Osteocyte (in vitro differentiated cells): ENCODE measurements around the gene PHLDB2. TPM values are rescaled to one million over a fixed set of nuclear protein-coding genes. Genes with fewer than 3 reads are reported as not detected.

ENCODE experiments used
- DNase-seq: peaks from one replicate; pipeline ENCODE4 v3.0.0; 2021; ENCODE audit warnings: mixed read lengths; ENCODE audit not compliant: unreplicated experiment; ENCODE audit errors: extremely low spot score
- H3K27ac Mint-ChIP-seq: one replicate; pipeline ENCODE4 v1.8.0; 2021; ENCODE audit warnings: mild to moderate bottlenecking, mixed read lengths; ENCODE audit not compliant: unreplicated experiment
- H3K27me3 Mint-ChIP-seq: one replicate; pipeline ENCODE4 v1.8.0; 2021; ENCODE audit warnings: mixed read lengths; ENCODE audit not compliant: unreplicated experiment
- H3K36me3 Mint-ChIP-seq: one replicate; pipeline ENCODE4 v1.8.0; 2021; ENCODE audit warnings: mixed read lengths; ENCODE audit not compliant: unreplicated experiment
- H3K4me1 Mint-ChIP-seq: one replicate; pipeline ENCODE4 v1.8.0; 2021; ENCODE audit warnings: mixed read lengths; ENCODE audit not compliant: unreplicated experiment
- H3K4me3 Mint-ChIP-seq: one replicate; pipeline ENCODE4 v1.8.0; 2021; ENCODE audit warnings: mild to moderate bottlenecking, moderate library complexity, mixed read lengths; ENCODE audit not compliant: unreplicated experiment
- H3K9me3 Mint-ChIP-seq: one replicate; pipeline ENCODE4 v1.8.0; 2021; ENCODE audit warnings: mixed read lengths; ENCODE audit not compliant: unreplicated experiment
- CTCF ChIP-seq: fragments of 200-600 bp; sonication (generic); IDR thresholded peaks from 2 replicates; pipeline ENCODE4 v1.5.0; 2021; ENCODE audit warnings: antibody characterized with exemption, mild to moderate bottlenecking, moderate library complexity
- long read RNA-seq: library from polyadenylated mRNA; unstranded; transcript quantifications from one replicate; pipeline ENCODE4 v2.0.0, GENCODE V29; 2021
- total RNA-seq: library from RNA; stranded (reverse); gene quantifications from 2 replicates; pipeline ENCODE4 v1.2.1, GENCODE V29; 2021

PHLDB2 gene
- total RNA-seq = 134 and 138 TPM in 2 replicates
- long read RNA-seq, full-length matches to known transcripts = 5 of 508 reads
- long read RNA-seq, partial matches to known transcripts = 341 of 508 reads
- long read RNA-seq, other reads (novel, unspliced or antisense) = 162 of 508 reads

DNA sequence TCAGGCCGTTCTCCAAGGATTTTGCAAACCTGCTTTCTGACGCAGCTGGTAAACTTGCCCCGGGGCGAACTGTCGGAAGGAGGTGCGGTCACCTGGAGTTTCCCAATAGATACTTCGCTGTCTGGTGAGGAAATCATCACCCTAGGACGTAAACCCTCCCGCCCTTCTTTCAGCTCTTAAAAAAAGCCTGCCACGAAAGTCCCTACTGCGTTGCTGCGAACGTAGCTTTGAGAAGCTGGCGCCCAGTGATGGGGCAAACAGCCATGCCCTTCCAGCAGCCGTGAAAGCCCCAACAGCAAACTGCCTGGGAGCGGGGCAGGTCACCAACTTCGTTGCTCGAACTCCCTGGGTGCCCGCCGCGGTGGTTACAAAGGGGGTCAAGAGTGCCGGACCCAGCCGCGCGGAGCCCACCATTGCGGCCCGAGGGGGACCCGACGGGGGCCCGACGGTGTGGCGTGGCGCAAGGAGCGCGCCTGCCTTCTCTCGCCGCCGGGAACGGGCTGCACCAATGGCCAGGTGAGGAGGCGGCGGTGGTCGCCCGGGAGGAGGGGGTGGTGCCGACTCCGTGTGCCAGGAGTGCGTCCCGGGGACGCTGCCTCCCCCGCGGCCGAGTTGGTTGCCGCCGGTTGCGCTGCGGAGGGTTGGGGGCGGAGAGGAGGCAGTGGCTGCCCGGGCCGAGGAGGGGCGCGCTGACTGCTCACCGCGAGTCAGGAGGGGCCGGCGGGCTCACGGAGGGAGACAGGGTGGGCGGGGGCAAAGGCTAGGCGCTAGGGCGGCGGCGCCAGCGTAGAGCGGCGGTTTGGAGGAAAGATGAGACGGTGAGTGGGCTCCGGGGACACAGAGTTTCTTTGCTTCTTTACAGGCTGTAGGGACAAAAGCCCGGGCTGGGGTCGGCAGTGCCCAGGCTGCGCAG is at the start of gene PHLDB2:
TSS of gene PHLDB2 (plus strand) at position 205 of the 913 bp plus-strand sequence. CDS start 24,813 bp downstream, outside the sequence.
- DNase-seq = peak; percentile 93
- H3K27ac Mint-ChIP-seq = peak within 1 kb of the TSS; percentile 96
- no peaks in the 10 kb centered on the region for H3K27me3 Mint-ChIP-seq
- no peak for TF ChIP-seq CTCF
- no peaks in the 10 kb centered on the region for H3K9me3 Mint-ChIP-seq
- H3K4me3 Mint-ChIP-seq = peak within 1 kb of the TSS; percentile 99
- peaks cover 47% of the 10 kb centered on the region for H3K4me1 Mint-ChIP-seq
- H3K36me3 Mint-ChIP-seq = peaks cover 7% of the 10 kb centered on the region

DNA sequence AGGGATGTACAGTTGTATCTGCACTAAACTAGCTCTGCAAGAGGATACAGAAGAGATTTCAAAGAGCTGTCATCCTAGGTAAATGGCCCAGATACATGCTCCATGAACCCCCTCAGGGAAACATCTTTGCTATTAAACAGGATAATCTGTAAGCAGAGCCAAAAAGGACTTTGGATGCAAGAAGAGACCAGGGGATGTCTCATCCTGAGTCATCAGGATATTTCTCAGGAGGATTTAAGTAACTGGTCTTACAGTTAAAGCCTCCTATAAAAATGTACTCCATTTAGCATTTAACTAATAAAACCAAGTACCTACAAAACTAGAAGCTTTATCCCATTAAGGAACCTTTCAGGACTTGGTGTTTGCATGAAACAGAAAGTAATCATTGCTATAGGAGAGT is 48.2 kb upstream of the PHLDB2 start:
- H3K36me3 Mint-ChIP-seq = peaks cover 3% of the 10 kb centered on the region
- H3K4me1 Mint-ChIP-seq = peaks cover 65% of the 10 kb centered on the region
- peak overlapping the region; percentile 40 for H3K27ac Mint-ChIP-seq
- no peaks in the 10 kb centered on the region for H3K27me3 Mint-ChIP-seq
- peaks cover 7% of the 10 kb centered on the region for H3K9me3 Mint-ChIP-seq
- no peak for DNase-seq
- H3K4me3 Mint-ChIP-seq = no peak overlapping the region
- TF ChIP-seq CTCF = no peak

DNA sequence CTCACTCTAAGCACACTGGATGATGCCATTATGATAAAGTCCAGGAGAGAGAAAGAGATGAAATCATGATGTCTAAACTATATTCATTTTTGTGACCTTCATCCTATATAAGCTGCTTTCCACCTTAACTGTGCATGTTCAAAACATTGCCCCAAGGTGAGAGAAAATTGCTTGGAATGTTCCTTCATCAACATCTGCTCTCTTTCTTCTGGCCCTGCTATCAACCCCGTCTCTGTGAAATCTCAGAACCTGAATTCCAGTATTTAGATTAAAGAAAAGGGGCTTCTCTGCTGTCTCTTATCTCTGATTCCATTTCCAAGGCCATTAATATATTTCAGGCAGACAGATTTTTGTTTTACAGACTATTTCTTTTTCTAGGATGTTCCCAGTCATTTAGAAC is 47.3 kb upstream of the PHLDB2 start:
- no peak overlapping the region for H3K4me3 Mint-ChIP-seq
- H3K9me3 Mint-ChIP-seq = peaks cover 7% of the 10 kb centered on the region
- peak overlapping the region; percentile 40 for H3K27ac Mint-ChIP-seq
- DNase-seq = no peak
- H3K27me3 Mint-ChIP-seq = no peaks in the 10 kb centered on the region
- H3K36me3 Mint-ChIP-seq = peaks cover 3% of the 10 kb centered on the region
- H3K4me1 Mint-ChIP-seq = peaks cover 63% of the 10 kb centered on the region
- no peak for TF ChIP-seq CTCF

DNA sequence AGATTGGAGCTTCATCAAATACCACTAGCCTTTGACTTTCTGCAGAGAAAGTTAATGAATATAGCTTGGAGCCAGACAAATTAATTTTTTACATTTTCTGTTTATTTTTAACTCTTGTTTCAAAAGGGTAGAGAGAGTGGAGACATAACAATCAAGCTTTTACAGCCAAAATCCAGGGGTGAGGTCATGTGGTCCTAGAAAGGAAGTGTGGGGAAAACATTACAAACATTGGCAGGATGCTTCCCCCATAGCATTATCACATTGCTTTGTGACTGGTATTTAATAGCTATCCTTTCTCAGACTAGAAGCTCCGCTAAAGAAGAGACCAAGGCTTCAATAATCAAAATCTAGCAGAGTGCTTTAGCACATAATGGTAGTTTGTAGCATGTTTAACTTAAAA is 46.4 kb upstream of the PHLDB2 start:
- H3K27me3 Mint-ChIP-seq = no peaks in the 10 kb centered on the region
- DNase-seq = no peak
- peaks cover 59% of the 10 kb centered on the region for H3K4me1 Mint-ChIP-seq
- H3K4me3 Mint-ChIP-seq = no peak overlapping the region
- H3K27ac Mint-ChIP-seq = no peak overlapping the region
- peaks cover 5% of the 10 kb centered on the region for H3K36me3 Mint-ChIP-seq
- H3K9me3 Mint-ChIP-seq = peaks cover 7% of the 10 kb centered on the region
- no peak for TF ChIP-seq CTCF

GRCh38 chr3:111813441-111813840 is 45.6 kb upstream of the PHLDB2 start:
- Mint-ChIP-seq H3K9me3 (peaks cover 7% of the 10 kb centered on the region), H3K4me3 (no peak overlapping the region), H3K36me3 (peaks cover 5% of the 10 kb centered on the region), H3K27me3 (no peaks in the 10 kb centered on the region), H3K27ac (no peak overlapping the region), H3K4me1 (peaks cover 52% of the 10 kb centered on the region)
- DNase-seq = no peak
- TF ChIP-seq CTCF = no peak
